Psoas muscle (tissue), 8 donors: ENCODE measurements around the gene CCP110. TPM values are rescaled to one million over a fixed set of nuclear protein-coding genes. Genes with fewer than 3 reads are reported as not detected.

Source experiments
- ATAC-seq, 4 donors: fragments of 200-7000 bp; cut with Tn5 transposase; one replicate each; pipeline ENCODE4 v1.9.1; 2020; ENCODE audit warnings: moderate library complexity in 3 of 4, mild to moderate bottlenecking in 2 of 4
- DNase-seq, 2 donors: peaks; one replicate each; pipeline ENCODE4 v3.0.0-alpha.2; 2020
- H3K27ac ChIP-seq: fragments of 200-600 bp; one replicate; pipeline ENCODE4 v1.8.0; 2022
- H3K27me3 ChIP-seq, 3 donors: fragments of 200-600 bp in 1 of 3; one replicate each; pipeline versions ENCODE4 v1.6.1 to v1.8.0; 2013 to 2022; ENCODE audit warnings: low read length in 2 of 3, mild to moderate bottlenecking in 2 of 3, moderate library complexity in 1 of 3; ENCODE audit not compliant: insufficient read depth in 3 of 3
- H3K36me3 ChIP-seq, 2 donors: fragments of 200-600 bp in 1 of 2; one replicate each; pipeline versions ENCODE4 v1.6.1 to v1.8.0; 2013 to 2022; ENCODE audit warnings: low read depth in 1 of 2, mild to moderate bottlenecking in 1 of 2, moderate library complexity in 1 of 2; ENCODE audit not compliant: insufficient read depth in 1 of 2
- H3K4me1 ChIP-seq: fragments of 200-600 bp; one replicate; pipeline ENCODE4 v1.8.0; 2022
- H3K4me3 ChIP-seq: fragments of 200-600 bp; one replicate; pipeline ENCODE4 v1.8.0; 2022; ENCODE audit warnings: mild to moderate bottlenecking
- H3K9me3 ChIP-seq: fragments of 200-600 bp; one replicate; pipeline ENCODE4 v1.8.0; 2022
- CTCF ChIP-seq: fragments of 200-600 bp; IDR thresholded peaks from one replicate; pipeline ENCODE4 v1.8.0; 2022; ENCODE audit warnings: antibody characterized with exemption
- WGBS, 3 donors: extraction: QIAGEN DNeasy Blood & Tissue Kit; methylation state at CpG; one replicate each; pipeline versions ENCODE4 v1.1.6 to v1.1.7; 2013; 5-methylcytosine and 5-hydroxymethylcytosine counted together
- intact Hi-C, 2 donors: fragments of 100-400 bp; cut with DNase I; formaldehyde crosslinking; loops; one replicate each; pipeline versions ENCODE4 v1.11.0 to v1.14.2; 2022
- polyA plus RNA-seq, 3 donors: library from polyadenylated mRNA; stranded (reverse); fragments of 200-250 nt; gene quantifications; one replicate each; pipeline ENCODE4 v1.2.3, GENCODE V29; 2013
- total RNA-seq, 4 donors: library from RNA; stranded (reverse); fragmentation: NEBNext Ultra II Directional in 2 of 4; extraction: Animal tissue kit (Norgen Biotek cat#: 25700) in 2 of 4; gene quantifications; one replicate each; pipeline versions ENCODE4 v1.2.1 to v1.2.4, GENCODE V29; 2021 to 2023
- donor health status: healthy with polysubstance abuse.
- donor health status: DM: no; HTN: no; CAD: no; lungs with moderate emphysema.
- donor health status: Bipolar disorder and iron deficiency.
- donor health status: healthy.
- donor health status: DM: yes; HTN: yes; CAD: no.
- donor health status: DM: no; HTN: no; CAD: no.
- donor health status: DM: no; HTN: no; CAD: no.
- donor health status: DM: yes; HTN: yes; CAD: no.

CCP110 gene
- total and polyA plus RNA-seq, 7 donors, result 4.4 to 16.1 (median 5.7) TPM

DNA sequence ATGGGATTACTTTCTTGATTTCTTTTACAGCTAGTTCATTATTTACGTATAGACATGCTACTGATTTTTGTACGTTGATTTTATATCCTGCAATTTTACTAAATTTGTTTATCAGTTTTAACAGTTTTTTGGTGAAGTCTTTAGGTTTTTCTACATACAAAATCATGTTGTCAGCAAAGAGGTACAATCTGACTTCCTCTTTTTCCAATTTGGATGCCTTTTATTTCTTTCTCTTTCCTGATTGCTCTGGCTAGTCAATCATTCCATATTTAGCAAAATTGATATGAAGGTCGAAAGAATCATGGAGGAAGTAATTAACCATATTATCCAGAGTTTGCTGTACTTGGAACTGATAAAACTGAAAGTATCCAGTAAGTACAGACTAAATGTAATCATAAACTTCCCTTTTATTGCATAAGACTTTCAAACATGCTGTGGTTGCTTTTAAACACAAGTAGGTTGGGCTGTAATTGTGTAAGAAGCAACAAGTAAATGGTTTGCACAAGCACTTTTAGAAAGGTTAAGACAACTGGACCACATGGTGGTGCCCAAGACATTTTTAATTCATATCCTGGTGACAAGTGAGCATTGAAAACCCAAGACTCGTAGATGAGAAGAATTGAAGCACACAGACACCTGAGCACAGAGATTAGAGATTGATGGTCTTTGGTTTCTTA lies 10.2 kb upstream of the CCP110 start:
- ATAC-seq (no peak), DNase-seq (no peak)
- Histone ChIP-seq H3K4me3 (no peak overlapping the region), H3K27me3 (no peaks in the 10 kb centered on the region), H3K36me3 (peaks cover 0 to 68% of the 10 kb centered on the region in 2 donors), H3K9me3 (no peaks in the 10 kb centered on the region), H3K4me1 (no peaks in the 10 kb centered on the region), H3K27ac (no peak overlapping the region)
- WGBS, 3 donors, result 90 to 94% (median 90%) methylated on average over 4 of the region's 4 CpGs
- TF ChIP-seq CTCF, result no peak
- intact Hi-C loops, result no loop called here

GRCh38 chr16:19515757-19516156 lies 8.0 kb upstream of the CCP110 start:
- Histone ChIP-seq H3K27me3 (no peaks in the 10 kb centered on the region), H3K4me1 (peaks cover 11% of the 10 kb centered on the region), H3K27ac (no peak overlapping the region), H3K36me3 (peaks cover 0 to 49% of the 10 kb centered on the region in 2 donors), H3K9me3 (no peaks in the 10 kb centered on the region), H3K4me3 (no peak overlapping the region)
- DNase-seq (no peak), ATAC-seq (no peak)
- intact Hi-C loops, result no loop called here
- 95 to 97% (median 95%) methylated on average over 2 of the region's 2 CpGs for WGBS, 3 donors
- TF ChIP-seq CTCF, result no peak

DNA sequence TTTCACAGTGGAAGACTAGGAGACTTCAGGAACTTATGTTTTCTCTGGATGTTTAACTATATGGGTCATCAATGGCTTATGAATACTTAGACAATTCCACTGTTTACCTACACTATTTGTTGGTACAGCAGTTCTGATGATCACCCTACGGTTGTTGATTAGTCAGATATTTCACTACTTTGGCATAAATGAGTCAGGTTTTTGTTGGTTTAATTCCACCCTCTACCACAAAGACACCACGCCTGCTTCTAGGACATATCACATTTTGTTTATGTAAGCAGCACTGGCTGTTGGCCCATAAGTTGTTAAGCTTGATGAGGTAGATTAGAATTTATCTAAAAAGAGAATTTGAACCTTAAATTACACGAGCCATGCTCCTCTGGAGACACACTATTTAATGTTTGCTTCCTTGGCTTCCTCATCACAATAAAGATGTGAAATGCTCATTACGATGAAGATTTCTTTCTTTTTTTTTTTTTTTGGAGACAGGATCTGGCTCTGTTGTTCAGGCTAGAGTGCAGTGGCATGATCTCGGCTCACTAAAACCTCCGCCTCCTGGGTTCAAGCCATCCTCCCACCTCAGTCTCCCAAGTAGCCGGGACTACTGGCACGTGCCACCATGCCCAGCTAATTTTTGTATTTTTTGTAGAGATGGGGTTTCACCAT lies 6.2 kb upstream of the CCP110 start:
- intact Hi-C loops, result no loop called here
- Histone ChIP-seq H3K4me3 (no peak overlapping the region), H3K27me3 (no peaks in the 10 kb centered on the region), H3K9me3 (no peaks in the 10 kb centered on the region), H3K4me1 (peaks cover 19% of the 10 kb centered on the region), H3K27ac (no peak overlapping the region), H3K36me3 (peaks cover 0 to 37% of the 10 kb centered on the region in 2 donors)
- 77 to 89% (median 80%) methylated on average over 8 of the region's 8 CpGs for WGBS, 3 donors
- ATAC-seq, result no peak
- no peak for TF ChIP-seq CTCF
- no peak for DNase-seq

DNA sequence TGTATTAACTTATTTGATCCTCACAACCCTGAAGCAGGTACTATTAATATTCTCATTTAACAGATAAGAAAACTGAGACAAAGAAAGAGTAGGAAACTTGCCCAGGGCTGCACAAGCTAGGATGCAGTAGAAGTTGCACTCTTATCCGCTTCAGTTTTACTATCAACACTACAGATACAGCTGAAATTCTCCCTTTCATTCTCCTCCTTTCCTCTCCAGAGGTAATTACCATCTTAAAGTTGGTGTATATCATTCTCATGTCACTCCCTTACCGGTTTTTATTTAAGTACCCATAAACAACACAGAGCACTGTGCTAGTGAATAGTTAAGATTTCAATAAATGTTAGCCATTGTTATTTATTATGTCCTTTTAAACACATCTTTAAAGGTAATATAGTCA lies 5.4 kb upstream of the CCP110 start:
- no peak overlapping the region for H3K4me3 ChIP-seq
- no peaks in the 10 kb centered on the region for H3K27me3 ChIP-seq
- no peak overlapping the region for H3K27ac ChIP-seq
- WGBS, 3 donors, result 77 to 88% (median 80%) methylated on average over 2 of the region's 2 CpGs
- TF ChIP-seq CTCF, result no peak
- H3K4me1 ChIP-seq, result peaks cover 22% of the 10 kb centered on the region
- DNase-seq (no peak), ATAC-seq (no peak)
- no peaks in the 10 kb centered on the region for H3K9me3 ChIP-seq
- intact Hi-C loops, result no loop called here
- peaks cover 0 to 37% of the 10 kb centered on the region in 2 donors for H3K36me3 ChIP-seq
